NB4 (cell line): ENCODE results near the gene ARPP21.

ENCODE experiments used
- DNase-seq: peaks from one replicate; pipeline ENCODE4 v3.0.0; 2010; ENCODE audit warnings: low read depth
- H3K4me3 ChIP-seq: one replicate; pipeline ENCODE4 v1.5.1; 2011; ENCODE audit warnings: mild to moderate bottlenecking, low read depth, low read length, moderate library complexity
- CTCF ChIP-seq: IDR thresholded peaks from one replicate; pipeline ENCODE4 v1.5.1; 2012; ENCODE audit warnings: low read depth, low read length
- MYC ChIP-seq: IDR thresholded peaks from 2 replicates; pipeline ENCODE4 v1.6.1; 2011; ENCODE audit warnings: low read depth, low read length
- POLR2A ChIP-seq: IDR thresholded peaks from 2 replicates; pipeline ENCODE4 v1.6.1; 2011; ENCODE audit warnings: mild to moderate bottlenecking; ENCODE audit not compliant: insufficient read length; ENCODE audit errors: extremely low read depth
- TF ChIP-seq, protein P1 (sequence below): IDR thresholded peaks from 2 replicates; pipeline ENCODE4 v1.6.1; 2011; ENCODE audit warnings: low read depth, low read length

The ARPP21 gene

DNA sequence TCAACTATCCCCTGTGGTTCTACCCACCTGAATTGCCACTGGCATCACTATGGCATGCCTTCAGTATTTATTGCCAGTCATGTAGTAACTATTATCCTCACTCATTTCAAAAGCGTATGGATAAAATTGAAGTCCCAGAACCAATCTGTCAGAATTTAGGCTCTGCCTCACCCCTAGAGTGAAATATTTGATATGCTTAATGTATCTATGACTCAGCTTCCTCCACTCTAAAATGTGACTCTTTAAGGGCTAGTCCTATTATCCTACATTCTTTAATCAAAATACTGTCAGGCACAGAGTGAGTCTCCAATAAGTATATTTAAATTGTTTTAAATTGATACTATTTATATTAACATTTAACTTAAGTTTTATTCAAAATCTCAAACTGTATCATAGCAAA lies 27.6 kb downstream of the ARPP21 start:
- no peak overlapping the region for H3K4me3 ChIP-seq
- DNase-seq = no peak
- TF ChIP-seq POLR2A = no peak

GRCh38 chr3:35670408-35670965 lies 31.2 kb downstream of the ARPP21 start:
- H3K4me3 ChIP-seq = no peak overlapping the region
- TF ChIP-seq, protein P1, sequence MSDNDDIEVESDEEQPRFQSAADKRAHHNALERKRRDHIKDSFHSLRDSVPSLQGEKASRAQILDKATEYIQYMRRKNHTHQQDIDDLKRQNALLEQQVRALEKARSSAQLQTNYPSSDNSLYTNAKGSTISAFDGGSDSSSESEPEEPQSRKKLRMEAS = no peak
- no peak for TF ChIP-seq POLR2A
- no peak for DNase-seq

- TF ChIP-seq POLR2A = no peak
- TF ChIP-seq, protein P1 = no peak
- TF ChIP-seq MYC = no peak
- TF ChIP-seq CTCF = no peak
- H3K4me3 ChIP-seq = no peak overlapping the region
- no peak for DNase-seq
Observed at GRCh38 chr3:35671483-35671882, 32.2 kb downstream of the ARPP21 start.

DNA sequence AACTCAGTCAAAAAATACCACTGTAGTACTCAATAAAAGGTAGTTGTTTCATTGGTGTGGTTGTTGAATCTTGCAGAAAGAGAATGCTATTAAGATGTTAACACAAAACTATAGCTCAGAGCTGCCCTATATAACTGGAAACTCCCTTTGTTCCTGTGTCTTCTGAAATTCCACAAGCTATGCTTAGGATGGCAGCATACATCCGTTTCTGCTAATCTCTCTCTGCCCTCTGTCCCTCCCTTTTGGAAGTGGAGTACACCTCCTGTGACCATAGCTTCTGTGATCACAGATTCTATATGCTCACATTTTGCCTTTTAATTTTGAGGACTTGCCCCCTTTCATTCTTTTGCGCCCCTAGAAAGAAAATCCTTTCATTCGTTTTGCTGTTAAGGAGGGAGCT lies 33.7 kb downstream of the ARPP21 start:
- no peak for DNase-seq
- H3K4me3 ChIP-seq = no peak overlapping the region
- TF ChIP-seq CTCF (no peak), POLR2A (no peak), MYC (no peak)
- TF ChIP-seq, protein P1 = no peak

GRCh38 chr3:35674451-35675109 lies 35.3 kb downstream of the ARPP21 start:
- no peak for TF ChIP-seq POLR2A
- TF ChIP-seq, protein P1 = no peak
- TF ChIP-seq CTCF = no peak
- no peak for TF ChIP-seq MYC
- DNase-seq = no peak
- H3K4me3 ChIP-seq = no peak overlapping the region

DNA sequence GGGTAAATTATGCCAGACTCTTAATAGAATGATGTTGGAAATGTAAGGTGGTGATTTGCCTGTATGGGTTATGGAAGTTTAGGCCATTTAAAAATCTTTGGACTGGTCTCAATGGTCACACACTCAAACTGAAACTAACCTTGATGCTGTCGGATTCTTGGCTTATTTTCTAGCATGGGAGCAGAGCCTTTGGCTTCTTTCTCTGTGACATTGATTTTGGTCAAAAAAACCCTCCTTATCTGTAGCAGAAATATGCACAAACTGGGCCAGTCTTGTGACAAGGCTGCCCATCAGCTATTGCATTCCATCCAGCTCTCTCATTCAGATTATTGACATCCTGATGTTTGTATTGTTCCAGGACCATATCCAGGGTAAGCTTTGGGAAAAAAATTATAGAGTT lies 35.9 kb downstream of the ARPP21 start:
- no peak overlapping the region for H3K4me3 ChIP-seq
- DNase-seq = no peak
- TF ChIP-seq CTCF (no peak), POLR2A (no peak), MYC (no peak)
- TF ChIP-seq, protein P1 = no peak
